ENCODE results near the gene ITPR1. TPM values are rescaled to one million over a fixed set of nuclear protein-coding genes. Genes with fewer than 3 reads are reported as not detected.
"Not testable (repeated sequence)": the region's sequence is repeated elsewhere in the genome, so short reads cannot be mapped to it uniquely, and the experiment has no call there.

Gene ITPR1
- total and polyA plus RNA-seq, 2 donors = 57.3 to 240 TPM

- WGBS = 27% methylated on average over 12 of the region's 12 CpGs
- H3K4me1 ChIP-seq (ENCODE audit: insufficient read depth) = peaks cover 1% of the 10 kb centered on the region
- DNase-seq (ENCODE audit: extremely low spot score) = no peak
These were observed 91.5 kb downstream of the ITPR1 start for GRCh38 chr3:4584456-4585249.

DNA sequence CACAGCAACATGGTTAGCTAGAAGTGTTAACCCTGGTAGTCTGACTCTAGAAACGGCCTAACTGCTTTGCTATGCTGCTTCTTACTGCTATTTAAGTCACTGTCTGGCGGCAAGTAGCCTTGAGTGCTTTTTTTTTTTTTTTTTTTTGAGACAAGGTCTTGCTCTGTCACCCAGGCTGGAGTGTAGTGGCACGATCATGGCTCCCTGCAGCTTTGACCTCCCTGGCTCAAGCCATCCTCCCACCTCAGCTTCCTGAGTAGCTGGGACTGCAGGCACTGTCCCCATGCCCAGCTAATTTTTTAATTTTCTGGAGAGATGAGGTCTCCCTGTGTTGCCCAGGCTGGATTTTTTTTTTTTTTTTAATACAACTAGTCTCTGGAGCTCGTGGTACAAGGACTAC lies 93.2 kb downstream of the ITPR1 start:
- DNase-seq (ENCODE audit: extremely low spot score) = no peak
- peaks cover 1% of the 10 kb centered on the region for H3K4me1 ChIP-seq (ENCODE audit: insufficient read depth)
- H3K4me3 ChIP-seq (ENCODE audit: low read depth, low read length) = no peak overlapping the region
- H3K27ac ChIP-seq (ENCODE audit: low read depth) = no peak overlapping the region
- 68% methylated on average over 4 of the region's 4 CpGs for WGBS
- H3K36me3 ChIP-seq (ENCODE audit: insufficient read depth) = no peaks in the 10 kb centered on the region

More at GRCh38 chr3:4584456-4585249, 91.5 kb downstream of the ITPR1 start:
- H3K4me3 ChIP-seq (ENCODE audit: low read depth, low read length) = peak overlapping the region; percentile 34
- peak overlapping the region; percentile 43 for H3K27ac ChIP-seq (ENCODE audit: low read depth)
- no peaks in the 10 kb centered on the region for H3K36me3 ChIP-seq (ENCODE audit: insufficient read depth)

DNA sequence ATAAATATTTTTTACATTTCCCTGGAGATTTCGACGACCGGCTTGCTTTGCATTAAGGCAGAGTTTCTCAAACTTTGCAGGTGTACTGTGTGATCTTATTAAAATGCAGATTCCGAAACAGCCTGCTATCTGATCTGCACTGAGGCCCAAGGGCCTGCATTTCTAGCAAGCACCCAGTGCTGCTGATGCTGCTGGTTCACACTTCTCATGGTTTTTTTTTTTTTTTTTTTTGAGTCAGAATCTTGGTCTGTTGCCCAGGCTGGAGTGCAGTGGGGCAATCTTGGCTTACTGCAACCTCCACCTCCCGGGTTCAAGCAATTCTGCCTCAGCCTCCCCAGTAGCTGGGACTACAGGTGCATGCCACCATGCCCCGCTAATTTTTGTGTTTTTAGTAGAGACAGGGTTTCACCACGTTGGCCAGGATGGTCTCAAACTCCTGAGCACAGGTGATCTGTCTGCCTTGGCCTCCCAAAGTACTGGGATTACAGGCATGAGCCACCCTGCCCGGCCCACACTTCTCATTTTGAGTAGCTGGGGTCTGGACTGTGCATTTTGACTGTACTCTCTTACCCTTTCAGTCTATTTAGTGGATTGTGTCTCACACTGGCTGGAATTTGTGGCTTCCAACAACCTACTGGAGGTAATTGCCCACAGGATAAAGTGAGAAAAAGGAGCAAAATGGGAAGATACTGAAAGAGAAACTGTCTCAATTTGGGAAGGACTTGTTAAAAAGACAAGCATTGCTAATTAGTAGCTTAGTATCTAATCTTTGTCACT lies 94.1 kb downstream of the ITPR1 start:
- H3K27ac ChIP-seq (ENCODE audit: low read depth) = no peak overlapping the region
- no peak for DNase-seq (ENCODE audit: extremely low spot score)
- peaks cover 1% of the 10 kb centered on the region for H3K4me1 ChIP-seq (ENCODE audit: insufficient read depth)
- no peak overlapping the region for H3K4me3 ChIP-seq (ENCODE audit: low read depth, low read length)
- H3K36me3 ChIP-seq (ENCODE audit: insufficient read depth) = no peaks in the 10 kb centered on the region
- 69% methylated on average over 8 of the region's 8 CpGs for WGBS

DNA sequence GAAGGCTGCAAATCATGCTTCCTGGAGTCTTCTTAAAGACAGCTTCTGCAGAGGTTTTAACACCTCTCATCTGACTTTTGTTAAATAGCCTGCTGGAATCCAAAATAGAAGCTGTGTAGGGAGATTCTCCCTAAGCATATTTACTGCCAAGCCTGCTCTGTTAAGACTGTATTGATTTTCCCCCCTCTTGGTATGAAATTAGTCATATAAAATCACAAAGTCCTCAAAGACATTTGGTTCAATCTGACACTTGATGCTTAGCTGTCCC lies 94.6 kb downstream of the ITPR1 start:
- no peak for DNase-seq (ENCODE audit: extremely low spot score)
- H3K27ac ChIP-seq (ENCODE audit: low read depth) = no peak overlapping the region
- no peak overlapping the region for H3K4me3 ChIP-seq (ENCODE audit: low read depth, low read length)
- H3K36me3 ChIP-seq (ENCODE audit: insufficient read depth) = no peaks in the 10 kb centered on the region
- H3K4me1 ChIP-seq (ENCODE audit: insufficient read depth) = no peaks in the 10 kb centered on the region

DNA sequence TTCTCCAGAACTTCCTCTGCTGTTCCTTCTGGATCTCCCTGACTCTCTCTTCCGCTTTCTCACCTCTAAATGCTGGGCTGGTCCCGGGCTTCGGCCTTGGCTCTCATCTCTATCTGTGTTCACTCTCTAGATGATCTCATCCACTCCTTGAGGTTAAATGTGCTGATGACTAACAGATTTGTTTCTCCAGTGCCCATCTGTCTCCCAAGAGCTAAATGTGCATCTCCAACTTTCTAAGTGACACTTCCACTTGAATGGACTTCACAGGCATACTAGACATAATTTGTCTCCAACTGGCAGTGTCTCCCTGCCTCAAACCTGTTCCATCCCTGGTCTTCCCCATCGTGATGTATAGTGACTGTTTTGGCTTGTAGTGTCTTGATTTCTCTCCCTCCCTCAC lies 95.3 kb downstream of the ITPR1 start:
- Histone ChIP-seq H3K27ac (ENCODE audit: low read depth) (no peak overlapping the region), H3K4me3 (ENCODE audit: low read depth, low read length) (no peak overlapping the region), H3K4me1 (ENCODE audit: insufficient read depth) (no peaks in the 10 kb centered on the region), H3K36me3 (ENCODE audit: insufficient read depth) (no peaks in the 10 kb centered on the region)
- WGBS = 48% methylated on average over 4 of the region's 4 CpGs
- no peak for DNase-seq (ENCODE audit: extremely low spot score)

DNA sequence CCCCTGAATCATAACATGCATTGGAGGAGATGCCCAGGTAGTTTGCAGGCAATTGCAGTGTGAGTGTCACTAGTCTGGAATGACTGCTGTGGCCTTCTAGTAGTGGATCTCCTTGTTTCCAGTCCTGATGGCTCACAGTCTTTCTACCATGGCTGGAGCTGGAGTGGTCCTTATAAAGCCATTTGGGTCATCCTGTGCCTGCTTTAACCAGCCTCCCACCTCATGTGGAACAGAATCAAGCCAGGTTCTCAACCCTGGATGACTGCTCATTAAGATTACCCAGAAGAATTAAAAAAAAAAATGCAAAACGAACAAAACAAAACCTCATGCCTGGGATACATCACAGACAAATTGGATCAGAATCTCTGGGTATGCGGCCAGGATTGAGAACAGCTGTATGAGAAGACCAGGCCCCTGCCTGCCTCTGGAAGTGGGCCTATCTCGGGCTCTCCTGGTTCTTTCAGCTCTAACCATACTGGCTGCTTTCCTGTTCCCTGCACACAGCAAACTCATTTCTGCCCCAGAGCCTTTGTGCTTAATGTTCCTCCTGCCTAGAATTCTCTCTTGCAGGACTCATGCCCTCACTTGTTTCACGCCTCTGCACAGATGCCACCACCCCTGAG lies 96.4 kb downstream of the ITPR1 start:
- no peak for DNase-seq (ENCODE audit: extremely low spot score)
- H3K27ac ChIP-seq (ENCODE audit: low read depth) = no peak overlapping the region
- H3K36me3 ChIP-seq (ENCODE audit: insufficient read depth) = no peaks in the 10 kb centered on the region
- H3K4me3 ChIP-seq (ENCODE audit: low read depth, low read length) = no peak overlapping the region
- no peaks in the 10 kb centered on the region for H3K4me1 ChIP-seq (ENCODE audit: insufficient read depth)
- 51% methylated on average over 4 of the region's 4 CpGs for WGBS

DNA sequence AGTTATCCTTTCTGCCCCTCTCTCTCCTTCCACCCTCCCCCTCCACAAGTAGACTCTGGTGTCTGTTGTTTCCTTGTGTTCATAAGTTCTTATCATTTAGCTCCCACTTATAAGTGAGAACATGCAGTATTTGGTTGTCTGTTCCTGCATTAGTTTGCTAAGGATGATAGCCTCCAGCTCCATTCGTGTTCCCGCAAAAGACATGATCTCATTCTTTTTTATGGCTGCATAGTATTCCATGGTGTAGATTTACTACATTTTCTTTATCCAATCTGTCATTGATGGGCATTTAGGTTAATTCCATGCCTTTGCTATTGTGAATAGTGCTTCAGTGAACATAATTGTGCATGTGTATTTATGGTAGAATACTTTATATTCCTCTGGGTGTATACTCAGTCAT lies 97.7 kb downstream of the ITPR1 start:
- H3K4me1 ChIP-seq (ENCODE audit: insufficient read depth); H3K36me3 ChIP-seq (ENCODE audit: insufficient read depth); H3K4me3 ChIP-seq (ENCODE audit: low read depth, low read length); H3K27ac ChIP-seq (ENCODE audit: low read depth); DNase-seq (ENCODE audit: extremely low spot score): not testable (repeated sequence)
- WGBS = 97% methylated on average over 2 of the region's 2 CpGs

DNA sequence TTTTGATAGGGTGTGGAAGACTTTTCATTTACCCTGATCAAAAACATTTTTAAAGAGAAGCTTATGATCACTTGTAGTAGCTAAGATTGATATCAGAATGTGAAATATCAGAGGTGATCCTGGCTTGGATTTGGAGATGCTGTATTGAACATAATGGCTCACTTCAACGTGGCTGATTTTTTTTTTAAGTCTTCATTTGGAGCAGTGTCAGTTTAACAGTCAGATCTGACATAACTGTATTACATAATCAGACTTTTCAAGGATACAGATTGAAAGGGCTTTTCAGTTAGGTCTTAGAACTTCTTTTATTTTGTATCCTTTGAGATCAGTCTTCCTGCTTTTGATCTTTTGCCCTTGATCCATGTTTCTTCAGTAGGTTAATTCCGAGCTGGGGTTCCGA lies 98.5 kb downstream of the ITPR1 start:
- Histone ChIP-seq H3K27ac (ENCODE audit: low read depth) (no peak overlapping the region), H3K4me1 (ENCODE audit: insufficient read depth) (no peaks in the 10 kb centered on the region), H3K36me3 (ENCODE audit: insufficient read depth) (no peaks in the 10 kb centered on the region), H3K4me3 (ENCODE audit: low read depth, low read length) (no peak overlapping the region)
- DNase-seq (ENCODE audit: extremely low spot score) = no peak
- WGBS = 79% methylated on average over 3 of the region's 3 CpGs

- Histone ChIP-seq H3K4me1 (ENCODE audit: insufficient read depth) (no peaks in the 10 kb centered on the region), H3K36me3 (ENCODE audit: insufficient read depth) (no peaks in the 10 kb centered on the region), H3K4me3 (ENCODE audit: low read depth, low read length) (no peak overlapping the region), H3K27ac (ENCODE audit: low read depth) (no peak overlapping the region)
- 97% methylated on average over 5 of the region's 5 CpGs for WGBS
- no peak for DNase-seq (ENCODE audit: extremely low spot score)
These were observed 99.9 kb downstream of the ITPR1 start for GRCh38 chr3:4593014-4593413.

GRCh38 chr3:4595710-4596113 lies 102.6 kb downstream of the ITPR1 start:
- WGBS = 74% methylated on average over 6 of the region's 6 CpGs
- Histone ChIP-seq H3K4me1 (ENCODE audit: insufficient read depth) (no peaks in the 10 kb centered on the region), H3K27ac (ENCODE audit: low read depth) (no peak overlapping the region), H3K36me3 (ENCODE audit: insufficient read depth) (no peaks in the 10 kb centered on the region), H3K4me3 (ENCODE audit: low read depth, low read length) (no peak overlapping the region)
- no peak for DNase-seq (ENCODE audit: extremely low spot score)

DNA sequence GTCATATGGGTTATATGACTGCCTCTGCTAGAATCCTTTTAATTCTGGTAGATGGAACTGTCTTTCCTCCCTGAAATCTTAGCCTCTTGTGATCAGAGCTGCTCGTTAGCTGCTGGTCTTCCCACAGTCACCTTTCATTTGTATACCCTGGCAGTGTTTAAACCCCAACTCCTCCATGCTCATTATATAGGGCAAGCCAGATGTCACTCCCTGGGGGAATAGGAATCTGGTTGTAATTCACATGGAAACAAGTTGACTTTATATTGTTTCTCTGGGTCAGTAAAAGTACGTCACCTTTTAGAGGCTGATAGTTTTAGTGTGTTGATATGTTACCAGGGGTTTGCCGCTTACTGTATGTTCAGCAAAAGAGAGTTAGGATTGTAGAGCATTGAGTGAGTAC lies 103.5 kb downstream of the ITPR1 start:
- Histone ChIP-seq H3K4me1 (ENCODE audit: insufficient read depth) (no peaks in the 10 kb centered on the region), H3K4me3 (ENCODE audit: low read depth, low read length) (no peak overlapping the region), H3K36me3 (ENCODE audit: insufficient read depth) (no peaks in the 10 kb centered on the region), H3K27ac (ENCODE audit: low read depth) (no peak overlapping the region)
- 48% methylated on average over 3 of the region's 3 CpGs for WGBS
- DNase-seq (ENCODE audit: extremely low spot score) = no peak

GRCh38 chr3:4597208-4597985 lies 104.2 kb downstream of the ITPR1 start:
- Histone ChIP-seq H3K27ac (ENCODE audit: low read depth) (no peak overlapping the region), H3K4me1 (ENCODE audit: insufficient read depth) (no peaks in the 10 kb centered on the region), H3K4me3 (ENCODE audit: low read depth, low read length) (no peak overlapping the region), H3K36me3 (ENCODE audit: insufficient read depth) (no peaks in the 10 kb centered on the region)
- WGBS = 59% methylated on average over 6 of the region's 6 CpGs
- DNase-seq (ENCODE audit: extremely low spot score) = no peak

GRCh38 chr3:4598232-4598631 lies 105.1 kb downstream of the ITPR1 start:
- H3K27ac ChIP-seq (ENCODE audit: low read depth); H3K36me3 ChIP-seq (ENCODE audit: insufficient read depth); H3K4me1 ChIP-seq (ENCODE audit: insufficient read depth); DNase-seq (ENCODE audit: extremely low spot score); H3K4me3 ChIP-seq (ENCODE audit: low read depth, low read length): not testable (repeated sequence)
- WGBS = 97% methylated on average over 5 of the region's 5 CpGs
